Endothelial cell of umbilical vein (primary cell): Measurements from ENCODE around the gene PARN. TPM values are rescaled to one million over a fixed set of nuclear protein-coding genes. Genes with fewer than 3 reads are reported as not detected.

ENCODE experiments used
- BruUV-seq: library from RNA; stranded (reverse); fragments of 400-500 nt; replicated peaks from 2 replicates; lab custom pipeline; 2021; lab: Mats Ljungman, UMichigan
- CTCF ChIA-PET: fragments of 300-600, 350-600 bp; sonication (Branson Sonifier 250); formaldehyde crosslinking; loops from one replicate; lab custom pipeline; 2021; ENCODE audit warnings: antibody characterized with exemption, inconsistent platforms; lab: Charles Lee
- POLR2A ChIA-PET: fragments of 300-600, 350-600 bp; sonication (Branson Sonifier 250); formaldehyde crosslinking; loops from one replicate; lab custom pipeline; 2021; ENCODE audit warnings: antibody characterized with exemption, inconsistent platforms; lab: Charles Lee
- DNase-seq: peaks from one replicate; pipeline ENCODE4 v3.0.0-alpha.2; 2011; ENCODE audit warnings: low read depth, low spot score
- FAIRE-seq: peaks from 2 replicates; lab custom pipeline; 2011; peaks lifted over from hg19 to GRCh38; lab: Jason Lieb, UNC
- H2AFZ ChIP-seq: 2 replicates; pipeline ENCODE4 v1.6.0; 2012; ENCODE audit warnings: low read depth, low read length, control low read depth, inconsistent platforms
- H3K27ac ChIP-seq: 2 replicates; pipeline ENCODE4 v1.5.1; 2011; ENCODE audit warnings: low read depth, mild to moderate bottlenecking, control low read depth, low read length, moderate library complexity; ENCODE audit not compliant: insufficient read depth
- H3K27me3 ChIP-seq, 2 experiments: 2 replicates each; pipeline versions ENCODE4 v1.6.0 to v1.6.1; 2011; ENCODE audit warnings: low read length in 2 of 2, mixed read lengths in 1 of 2; ENCODE audit not compliant: control insufficient read depth in 2 of 2, insufficient read depth in 2 of 2
- H3K36me3 ChIP-seq, 2 experiments: 2 replicates in 1 of 2; 3 replicates in 1 of 2; pipeline ENCODE4 v1.5.1; 2011; ENCODE audit warnings: low read length in 2 of 2, mild to moderate bottlenecking in 1 of 2, moderate library complexity in 1 of 2; ENCODE audit not compliant: control insufficient read depth in 2 of 2, insufficient read depth in 2 of 2; ENCODE audit errors: extremely low read depth in 1 of 2
- H3K4me1 ChIP-seq: 3 replicates; pipeline ENCODE4 v1.5.1; 2011; ENCODE audit warnings: mild to moderate bottlenecking, low read length; ENCODE audit not compliant: control insufficient read depth, insufficient read depth; ENCODE audit errors: extremely low read depth
- H3K4me2 ChIP-seq: 2 replicates; pipeline ENCODE4 v1.6.1; 2011; ENCODE audit warnings: low read length, control low read depth, mixed read lengths; ENCODE audit not compliant: insufficient read depth
- H3K4me3 ChIP-seq, 3 experiments: fragments of 200-600 bp in 1 of 3; sonication (generic), shearing (Covaris generic) in 1 of 3; replicated peaks in 1 of 3; 2 replicates each; pipeline ENCODE4 v1.5.1; 2011 to 2016; ENCODE audit warnings: control low read depth in 3 of 3, low read length in 3 of 3, mild to moderate bottlenecking in 2 of 3, inconsistent platforms in 1 of 3, low read depth in 1 of 3, moderate library complexity in 1 of 3; ENCODE audit not compliant: insufficient read depth in 1 of 3
- H3K79me2 ChIP-seq: 2 replicates; pipeline ENCODE4 v1.6.0; 2012; ENCODE audit warnings: low read length, inconsistent platforms; ENCODE audit not compliant: control insufficient read depth, insufficient read depth
- H3K9ac ChIP-seq: replicated peaks from 2 replicates; pipeline ENCODE3; 2011; ENCODE audit warnings: low read length, control low read depth; ENCODE audit not compliant: insufficient read depth; ENCODE audit errors: extremely low read depth
- H3K9me1 ChIP-seq: replicated peaks from 3 replicates; pipeline ENCODE4 v1.6.0; 2011; ENCODE audit warnings: mild to moderate bottlenecking, low read length; ENCODE audit not compliant: control insufficient read depth, insufficient read depth; ENCODE audit errors: extremely low read depth
- H3K9me3 ChIP-seq: replicated peaks from 2 replicates; pipeline ENCODE4 v1.5.1; 2012; ENCODE audit warnings: low read length, inconsistent platforms; ENCODE audit not compliant: control insufficient read depth, insufficient read depth
- H4K20me1 ChIP-seq: replicated peaks from 2 replicates; pipeline ENCODE3; 2011; ENCODE audit warnings: mild to moderate bottlenecking, low read length; ENCODE audit not compliant: control insufficient read depth, insufficient read depth; ENCODE audit errors: extremely low read depth
- EZH2 ChIP-seq: IDR thresholded peaks from 2 replicates; pipeline ENCODE4 v1.6.1; 2012; ENCODE audit warnings: borderline replicate concordance, low read depth, mild to moderate bottlenecking, moderate library complexity, low read length, inconsistent platforms; ENCODE audit not compliant: severe bottlenecking
- FOS ChIP-seq: IDR thresholded peaks from 2 replicates; pipeline ENCODE4 v1.6.1; 2011; ENCODE audit warnings: mild to moderate bottlenecking, low read length, moderate library complexity, borderline replicate concordance; ENCODE audit not compliant: insufficient read depth
- GATA2 ChIP-seq: IDR thresholded peaks from 2 replicates; pipeline ENCODE4 v1.7.0; 2011; ENCODE audit warnings: low read depth, mild to moderate bottlenecking, moderate library complexity, mixed read lengths, low read length; ENCODE audit not compliant: insufficient read length, insufficient read depth
- JUN ChIP-seq: IDR thresholded peaks from 2 replicates; pipeline ENCODE4 v1.6.1; 2011; ENCODE audit warnings: borderline replicate concordance, low read depth; ENCODE audit not compliant: insufficient read length, insufficient read depth
- MYC ChIP-seq: IDR thresholded peaks from one replicate; pipeline ENCODE4 v1.6.1; 2011; ENCODE audit warnings: mild to moderate bottlenecking, low read depth, low read length
- POLR2A ChIP-seq: IDR thresholded peaks from 2 replicates; pipeline ENCODE4 v1.6.1; 2012; ENCODE audit warnings: low read depth, mild to moderate bottlenecking, control low read depth, low read length
- POLR2AphosphoS5 ChIP-seq: IDR thresholded peaks from 2 replicates; pipeline ENCODE4 v1.6.1; 2012; ENCODE audit warnings: low read depth, mild to moderate bottlenecking, control low read depth, low read length, moderate library complexity; ENCODE audit not compliant: insufficient read depth
- dilution Hi-C: fragments of 300-500 bp; cut with MboI; formaldehyde crosslinking; loops from one replicate; pipeline ENCODE4 v1.15.0; 2019; ENCODE audit warnings: low sequenced_read_pairs; ENCODE audit not compliant: extremely low pct_ligation_motif_present
- intact Hi-C: fragments of 100-400 bp; cut with micrococcal nuclease; formaldehyde crosslinking; loops from one replicate; pipeline ENCODE4 v1.10.0; 2022
- polyA plus RNA-seq, 4 experiments: library from polyadenylated mRNA; depleted of rRNA in 3 of 4; stranded (reverse) in 3 of 4; unstranded in 1 of 4; fragments of >200 nt; gene quantifications; 2 replicates each; pipeline versions ENCODE4 v1.2.1 to v1.2.3, GENCODE V29; 2011 to 2012; ENCODE audit warnings: missing spikeins in 1 of 4
- total RNA-seq: library from RNA; stranded (reverse); gene quantifications from 2 replicates; pipeline ENCODE4 v1.2.3, GENCODE V29; 2021
- TF ChIP-seq, protein P1 (sequence below): IDR thresholded peaks from 2 replicates; pipeline ENCODE4 v1.6.1; 2011; ENCODE audit not compliant: insufficient read depth, insufficient read length
- TF ChIP-seq, protein P2 (sequence below), 2 donors: IDR thresholded peaks; 1 replicate in 1 of 2; 2 replicates in 1 of 2; pipeline ENCODE4 v1.5.1; 2011; ENCODE audit warnings: low read length in 2 of 2, mild to moderate bottlenecking in 2 of 2, moderate library complexity in 2 of 2, control low read depth in 1 of 2, inconsistent platforms in 1 of 2, low read depth in 1 of 2; ENCODE audit not compliant: insufficient read depth in 1 of 2; ENCODE audit errors: extremely low read depth in 1 of 2

PARN gene
- total and polyA plus RNA-seq, 2 donors (not counting 3 experiments of a cell fraction or from before 2014, with no cell fraction given), result 16.9 to 24.6 TPM

DNA sequence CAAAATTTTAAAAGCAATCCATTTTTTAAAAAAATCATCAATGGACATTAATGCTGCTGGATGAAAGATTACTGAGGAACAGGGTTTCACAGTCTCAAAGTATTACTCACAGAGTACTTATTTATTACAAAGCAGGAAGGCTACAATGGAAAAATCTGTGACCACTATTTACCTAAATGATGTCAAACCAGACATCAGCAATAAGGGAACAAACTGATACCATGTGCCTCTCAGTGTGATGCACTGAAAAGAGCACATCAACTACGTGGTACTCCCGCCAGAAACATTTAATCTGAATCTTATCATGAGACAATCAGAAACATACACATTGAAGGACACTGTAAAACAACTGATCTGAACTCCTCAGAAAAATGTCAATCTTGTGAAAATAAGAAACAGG, 124.2 kb downstream of the PARN start:
- no peaks in the 10 kb centered on the region for H3K36me3 ChIP-seq
- FAIRE-seq, result peak; percentile 54
- TF ChIP-seq FOS, result no peak
- no peak for TF ChIP-seq MYC
- TF ChIP-seq POLR2A, result no peak
- TF ChIP-seq, protein P1, sequence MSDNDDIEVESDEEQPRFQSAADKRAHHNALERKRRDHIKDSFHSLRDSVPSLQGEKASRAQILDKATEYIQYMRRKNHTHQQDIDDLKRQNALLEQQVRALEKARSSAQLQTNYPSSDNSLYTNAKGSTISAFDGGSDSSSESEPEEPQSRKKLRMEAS, result no peak
- no peak for TF ChIP-seq POLR2AphosphoS5
- TF ChIP-seq JUN, result no peak
- TF ChIP-seq, protein P2, sequence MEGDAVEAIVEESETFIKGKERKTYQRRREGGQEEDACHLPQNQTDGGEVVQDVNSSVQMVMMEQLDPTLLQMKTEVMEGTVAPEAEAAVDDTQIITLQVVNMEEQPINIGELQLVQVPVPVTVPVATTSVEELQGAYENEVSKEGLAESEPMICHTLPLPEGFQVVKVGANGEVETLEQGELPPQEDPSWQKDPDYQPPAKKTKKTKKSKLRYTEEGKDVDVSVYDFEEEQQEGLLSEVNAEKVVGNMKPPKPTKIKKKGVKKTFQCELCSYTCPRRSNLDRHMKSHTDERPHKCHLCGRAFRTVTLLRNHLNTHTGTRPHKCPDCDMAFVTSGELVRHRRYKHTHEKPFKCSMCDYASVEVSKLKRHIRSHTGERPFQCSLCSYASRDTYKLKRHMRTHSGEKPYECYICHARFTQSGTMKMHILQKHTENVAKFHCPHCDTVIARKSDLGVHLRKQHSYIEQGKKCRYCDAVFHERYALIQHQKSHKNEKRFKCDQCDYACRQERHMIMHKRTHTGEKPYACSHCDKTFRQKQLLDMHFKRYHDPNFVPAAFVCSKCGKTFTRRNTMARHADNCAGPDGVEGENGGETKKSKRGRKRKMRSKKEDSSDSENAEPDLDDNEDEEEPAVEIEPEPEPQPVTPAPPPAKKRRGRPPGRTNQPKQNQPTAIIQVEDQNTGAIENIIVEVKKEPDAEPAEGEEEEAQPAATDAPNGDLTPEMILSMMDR (IDR thresholded peaks at IDR 0.05; ENCODE audit: extremely low read depth in 1 of 2, insufficient read depth in 1 of 2, low read depth in 1 of 2, low read length in 2 of 2), result no peak
- no peak for TF ChIP-seq GATA2
- TF ChIP-seq EZH2, result no peak
- CTCF ChIA-PET, result interaction anchor here (1.3 kb wide), 1 partner anchor 16 kb away, joined by 3 read pairs; no protein-coding TSS in a partner anchor
- H3K4me1 ChIP-seq, result peaks cover 7% of the 10 kb centered on the region
- no peaks in the 10 kb centered on the region for H3K27me3 ChIP-seq
- intact Hi-C loops, result no loop called here
- H4K20me1 ChIP-seq, result no peaks in the 10 kb centered on the region
- H3K4me3 ChIP-seq, result no peak overlapping the region
- H3K27ac ChIP-seq, result no peak overlapping the region
- dilution Hi-C loops, result no loop called here
- POLR2A ChIA-PET, result no interaction called here
- H3K79me2 ChIP-seq, result no peaks in the 10 kb centered on the region
- no peaks in the 10 kb centered on the region for H3K9me1 ChIP-seq
- peak; percentile 59 for DNase-seq
- no TSS peak for BruUV-seq
- H3K9me3 ChIP-seq, result no peaks in the 10 kb centered on the region
- no peak overlapping the region for H3K4me2 ChIP-seq
- H2AFZ ChIP-seq, result no peak overlapping the region
- H3K9ac ChIP-seq, result no peak overlapping the region
